Measurements from ENCODE around the gene PFKFB1. TPM values are rescaled to one million over a fixed set of nuclear protein-coding genes. Genes with fewer than 3 reads are reported as not detected.

Gene PFKFB1
- total and polyA plus RNA-seq, 2 of the 13 experiments (the other 11 are each of a cell fraction or from before 2014, with no cell fraction given) = 1.5 to 2.9 TPM

- 6% methylated on average over 1 of the region's 2 CpGs for WGBS (ENCODE audit: low lambda C conversion rate)
- POLR2A ChIA-PET = no interaction called here
- FAIRE-seq (no peak), DNase-seq (ENCODE audit: low spot score) (no peak), ATAC-seq (no peak)
- in situ Hi-C loops (cut with HindIII; ENCODE audit: extremely low pct_ligation_motif_present, low pct_unique_long_range_greater_than_20kb) (no loop called here), intact Hi-C loops (cut with micrococcal nuclease; ENCODE audit: unreplicated experiment) (no loop called here)
- Histone ChIP-seq H4K20me1 (ENCODE audit: insufficient read depth, low read length) (no peaks in the 10 kb centered on the region), H3K27me3 (ENCODE audit: control insufficient read depth in 1 of 2, insufficient read depth in 2 of 2, low read length in 2 of 2) (no peaks in the 10 kb centered on the region), H3K4me2 (ENCODE audit: low read depth, low read length) (no peak overlapping the region), H3K4me1 (ENCODE audit: insufficient read depth, low read length) (peaks cover 11% of the 10 kb centered on the region; the same call in 1 of the 2 replicates), H3K9ac (ENCODE audit: insufficient read depth, low read depth, low read length) (no peak overlapping the region), H3K36me3 (replicated peaks in 1 of 2; ENCODE audit: control insufficient read depth in 1 of 2, insufficient read depth in 2 of 2, low read length in 2 of 2) (no peaks in the 10 kb centered on the region), H3K79me2 (ENCODE audit: insufficient read depth, low read length) (no peaks in the 10 kb centered on the region), H3K27ac (ENCODE audit: extremely low read length, insufficient read depth, low read length) (no peak overlapping the region), H3K9me3 (ENCODE audit: low read length) (no peaks in the 10 kb centered on the region), H3K4me3 (replicated peaks in 1 of 3; ENCODE audit: insufficient read depth in 1 of 3, low read depth in 2 of 3, low read length in 3 of 3) (no peak overlapping the region), H2AFZ (ENCODE audit: low read length) (no peak overlapping the region)
- CTCF ChIA-PET (ENCODE audit: low intra/inter-chr PET ratio, low total read pairs) = no interaction called here
- TF ChIP-seq CCDC6 (CRISPR knock-in tag; IDR thresholded peaks at IDR 0.05) (no peak), ZNF274 (CRISPR knock-in tag; IDR thresholded peaks at IDR 0.05) (no peak), YY1 (IDR thresholded peaks at IDR 0.05; ENCODE audit: insufficient read depth, insufficient replicate concordance, low read depth, low read length) (no peak), ZNF232 (CRISPR knock-in tag; IDR thresholded peaks at IDR 0.05; ENCODE audit: borderline replicate concordance) (no peak), SMARCE1 (IDR thresholded peaks at IDR 0.05; ENCODE audit: borderline replicate concordance) (no peak), SP1 (IDR thresholded peaks at IDR 0.05) (no peak), SP1 (CRISPR knock-in tag; IDR thresholded peaks at IDR 0.05) (no peak)
- no TSS peak for BruUV-seq (replicated peaks)
Observed at GRCh38 chrX:55033429-55033828, 39.4 kb upstream of the PFKFB1 start.

- Histone ChIP-seq H3K9ac (ENCODE audit: insufficient read depth, low read depth, low read length) (no peak within 1 kb of the TSS), H4K20me1 (ENCODE audit: insufficient read depth, low read length) (no peaks in the 10 kb centered on the region), H3K4me3 (replicated peaks in 1 of 3; ENCODE audit: insufficient read depth in 1 of 3, low read depth in 2 of 3, low read length in 3 of 3) (no peak within 1 kb of the TSS), H2AFZ (ENCODE audit: low read length) (no peak within 1 kb of the TSS), H3K27ac (ENCODE audit: extremely low read length, insufficient read depth, low read length) (no peak within 1 kb of the TSS), H3K36me3 (replicated peaks in 1 of 2; ENCODE audit: control insufficient read depth in 1 of 2, insufficient read depth in 2 of 2, low read length in 2 of 2) (no peaks in the 10 kb centered on the region), H3K4me1 (ENCODE audit: insufficient read depth, low read length) (peaks cover 11% of the 10 kb centered on the region; the same call in 1 of the 2 replicates), H3K79me2 (ENCODE audit: insufficient read depth, low read length) (no peaks in the 10 kb centered on the region), H3K27me3 (ENCODE audit: control insufficient read depth in 1 of 2, insufficient read depth in 2 of 2, low read length in 2 of 2) (no peaks in the 10 kb centered on the region), H3K9me3 (ENCODE audit: low read length) (no peaks in the 10 kb centered on the region), H3K4me2 (ENCODE audit: low read depth, low read length) (no peak within 1 kb of the TSS)
- intact Hi-C loops (cut with micrococcal nuclease; ENCODE audit: unreplicated experiment) (no loop called here), in situ Hi-C loops (cut with HindIII; ENCODE audit: extremely low pct_ligation_motif_present, low pct_unique_long_range_greater_than_20kb) (no loop called here)
- ATAC-seq = no peak
- no peak for FAIRE-seq
- BruUV-seq (replicated peaks) = no TSS peak
- no peak for DNase-seq (ENCODE audit: low spot score)
- TF ChIP-seq HNRNPLL (IDR thresholded peaks at IDR 0.05; ENCODE audit: low read depth, low read length, poor library complexity, severe bottlenecking) = no peak
- ChIA-PET POLR2A (no interaction called here), CTCF (ENCODE audit: low intra/inter-chr PET ratio, low total read pairs) (no interaction called here)
- 14% methylated on average over 5 of the region's 7 CpGs for WGBS (ENCODE audit: low lambda C conversion rate)
Observed at GRCh38 chrX:55030271-55031205, 36.5 kb upstream of the PFKFB1 start, which contains the start of gene ALAS2. ALAS2 (minus strand) TSS chrX:55030977; CDS start chrX:55026000, 4,977 bp downstream.

All from HepG2 (cell line).